ENCODE results near the gene ABCE1. TPM values are rescaled to one million over a fixed set of nuclear protein-coding genes. Genes with fewer than 3 reads are reported as not detected.

ABCE1 gene
- total and polyA plus RNA-seq, 2 experiments from 2014 or later: 70.3 to 185 TPM

Small RNA genes lying within 50 kb of the gene (small RNA-seq; reads per million reads assigned to genes)
- gene RF00019 (ENCODE audit: low replicate concordance): not detected

Other genes with a start within 250 kb of the ABCE1 start
- gene ANAPC10, start 115 bp upstream of the ABCE1 start, total RNA-seq (2014; rRNA removed; shearing (Covaris generic)): 27.5 and 34.4 TPM in 2 replicates
- 58.3 and 59.2 TPM in 2 replicates for gene ANAPC10, start 115 bp upstream of the ABCE1 start, polyA plus RNA-seq (2016; fragmentation: Nextera tagmentation; extraction: Ambion mirVana)
- 42.2 and 53.2 TPM in 2 replicates for gene OTUD4, start 82.3 kb downstream of the ABCE1 start, total RNA-seq (2014; rRNA removed; shearing (Covaris generic))
- gene OTUD4, start 82.3 kb downstream of the ABCE1 start, polyA plus RNA-seq (2016; fragmentation: Nextera tagmentation; extraction: Ambion mirVana): 15.5 and 17.9 TPM in 2 replicates